ENCODE data around the gene KIAA1755. TPM values are rescaled to one million over a fixed set of nuclear protein-coding genes. Genes with fewer than 3 reads are reported as not detected.

The KIAA1755 gene
- total and polyA plus RNA-seq, 2 donors (not counting 1 experiment from before 2014, with no cell fraction given) = not detected

GRCh38 chr20:38199501-38200390 is 60.8 kb downstream of the KIAA1755 start:
- H3K27ac ChIP-seq (ENCODE audit: low read length in 2 of 2) = no peak overlapping the region
- H3K9ac ChIP-seq (ENCODE audit: low read length) = no peak overlapping the region
- no peak for TF ChIP-seq EZH2 (IDR thresholded peaks at IDR 0.05; ENCODE audit: borderline replicate concordance, insufficient read depth, low read depth, low read length, poor library complexity, severe bottlenecking)
- TF ChIP-seq CTCF (IDR thresholded peaks at IDR 0.05) = no peak
- peaks cover 0 to 7% (median 2%) of the 10 kb centered on the region in 4 experiments for H3K27me3 ChIP-seq (replicated peaks in 1 of 4; ENCODE audit: control extremely low read depth in 1 of 4, control insufficient read depth in 3 of 4, insufficient read depth in 4 of 4, low read length in 3 of 4)
- H3K4me3 ChIP-seq (ENCODE audit: control extremely low read depth in 1 of 5, extremely low read depth in 1 of 5, insufficient read depth in 1 of 5, low read depth in 2 of 5, low read length in 4 of 5) = no peak overlapping the region
- ChIA-PET CTCF (interaction anchor here (8.3 kb wide), 1 partner anchor 22 kb away, joined by 61 read pairs; no protein-coding TSS in a partner anchor), POLR2A (no interaction called here)
- Mint-ChIP-seq H3K4me3 (no peak overlapping the region), H3K9me3 (ENCODE audit: insufficient read depth) (no peaks in the 10 kb centered on the region), H3K27ac (no peak overlapping the region), H3K27me3 (peaks cover 11% of the 10 kb centered on the region), H3K4me1 (peaks cover 26% of the 10 kb centered on the region)
- H3K79me2 ChIP-seq (ENCODE audit: control insufficient read depth, insufficient read depth, low read length) = no peaks in the 10 kb centered on the region
- H3K9me3 ChIP-seq (ENCODE audit: control extremely low read depth in 1 of 3, control insufficient read depth in 2 of 3, insufficient read depth in 1 of 3, low read length in 2 of 3) = peaks cover 0 to 4% (median 0%) of the 10 kb centered on the region in 3 donors
- no peak overlapping the region for H2AFZ ChIP-seq (ENCODE audit: insufficient read depth, low read depth, low read length, poor library complexity, severe bottlenecking)
- peaks cover 0 to 3% of the 10 kb centered on the region in 2 donors for H3K4me1 ChIP-seq (ENCODE audit: control insufficient read depth in 2 of 2, insufficient read depth in 2 of 2, low read length in 2 of 2)
- DNase-seq = no peak
- H4K20me1 ChIP-seq (ENCODE audit: control insufficient read depth, insufficient read depth, low read length, poor library complexity, severe bottlenecking) = no peaks in the 10 kb centered on the region
- 98% methylated on average over 10 of the region's 14 CpGs for WGBS (ENCODE audit: insufficient coverage)
- ATAC-seq (ENCODE audit: low read depth) = no peak
- H3K36me3 ChIP-seq (replicated peaks in 1 of 2; ENCODE audit: control extremely low read depth in 1 of 2, control insufficient read depth in 1 of 2, extremely low read depth in 1 of 2, insufficient read depth in 2 of 2, low read length in 1 of 2) = no peaks in the 10 kb centered on the region
- intact Hi-C loops (cut with micrococcal nuclease) = no loop called here
- no peak overlapping the region for H3K4me2 ChIP-seq (replicated peaks; ENCODE audit: low read depth, low read length, poor library complexity, severe bottlenecking)
